ENCODE measurements around the gene GRB10. TPM values are rescaled to one million over a fixed set of nuclear protein-coding genes. Genes with fewer than 3 reads are reported as not detected.
A peak's percentile ranks its signal among the peaks of the same experiment; 100 is the strongest.

Gene GRB10
- total and polyA plus RNA-seq, 2 donors (not counting 3 experiments of a cell fraction or from before 2014, with no cell fraction given) = 43.7 to 240 TPM

DNA sequence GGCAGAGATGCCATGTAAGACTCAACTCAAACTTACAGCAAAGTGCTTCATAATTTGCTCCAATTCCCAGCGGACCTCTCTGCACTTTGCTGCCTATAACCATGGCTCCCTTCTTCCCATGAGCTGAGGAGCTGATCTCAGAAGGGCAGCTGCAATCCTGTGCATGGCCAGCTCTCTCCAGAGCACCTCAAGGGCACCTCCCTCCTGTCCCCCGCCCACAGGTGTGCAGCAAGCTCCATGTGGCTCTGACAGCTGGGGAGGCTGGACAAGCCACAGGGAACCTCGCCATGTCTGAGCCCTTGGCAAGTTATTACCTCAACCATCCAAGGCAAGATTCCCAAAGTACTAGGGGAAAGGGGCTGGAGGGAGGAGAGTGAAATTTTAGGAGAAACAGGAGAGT lies 156.4 kb downstream of the GRB10 start:
- Histone ChIP-seq H3K9ac (replicated peaks; ENCODE audit: extremely low read depth, insufficient read depth, low read length) (no peak overlapping the region), H3K36me3 (ENCODE audit: control insufficient read depth in 2 of 2, extremely low read depth in 1 of 2, insufficient read depth in 2 of 2, low read length in 2 of 2) (peaks cover 13 to 22% of the 10 kb centered on the region in 2 experiments), H3K4me1 (ENCODE audit: control insufficient read depth, extremely low read depth, insufficient read depth, low read length) (peaks cover 3% of the 10 kb centered on the region), H3K9me3 (replicated peaks; ENCODE audit: control insufficient read depth, insufficient read depth, low read length) (no peaks in the 10 kb centered on the region), H3K4me2 (ENCODE audit: insufficient read depth, low read length) (no peak overlapping the region), H3K79me2 (ENCODE audit: control insufficient read depth, insufficient read depth, low read length) (peaks cover 44% of the 10 kb centered on the region), H3K27ac (ENCODE audit: insufficient read depth, low read depth, low read length) (no peak overlapping the region), H3K27me3 (ENCODE audit: control insufficient read depth in 2 of 2, insufficient read depth in 2 of 2, low read length in 2 of 2) (no peaks in the 10 kb centered on the region), H2AFZ (ENCODE audit: low read depth, low read length) (no peak overlapping the region), H3K9me1 (replicated peaks; ENCODE audit: control insufficient read depth, extremely low read depth, insufficient read depth, low read length) (no peaks in the 10 kb centered on the region), H3K4me3 (replicated peaks in 1 of 3; ENCODE audit: insufficient read depth in 1 of 3, low read depth in 1 of 3, low read length in 3 of 3) (no peak overlapping the region), H4K20me1 (replicated peaks; ENCODE audit: control insufficient read depth, extremely low read depth, insufficient read depth, low read length) (no peaks in the 10 kb centered on the region)
- no peak for DNase-seq (ENCODE audit: low read depth, low spot score)
- no TSS peak for BruUV-seq (replicated peaks)
- dilution Hi-C loops (cut with MboI; ENCODE audit: extremely low pct_ligation_motif_present, low sequenced_read_pairs) (no loop called here), intact Hi-C loops (cut with micrococcal nuclease) (no loop called here)
- POLR2A ChIA-PET = no interaction called here
- FAIRE-seq = no peak
- no peak for TF ChIP-seq CTCF (IDR thresholded peaks at IDR 0.05; ENCODE audit: extremely low read depth in 1 of 2, insufficient read depth in 1 of 2, low read depth in 1 of 2, low read length in 2 of 2)
- no peak for TF ChIP-seq POLR2AphosphoS5 (IDR thresholded peaks at IDR 0.05; ENCODE audit: insufficient read depth, low read depth, low read length)
- CTCF ChIA-PET = interaction anchor here (1.3 kb wide), 1 partner anchor 8 kb away, joined by 4 read pairs; no protein-coding TSS in a partner anchor

DNA sequence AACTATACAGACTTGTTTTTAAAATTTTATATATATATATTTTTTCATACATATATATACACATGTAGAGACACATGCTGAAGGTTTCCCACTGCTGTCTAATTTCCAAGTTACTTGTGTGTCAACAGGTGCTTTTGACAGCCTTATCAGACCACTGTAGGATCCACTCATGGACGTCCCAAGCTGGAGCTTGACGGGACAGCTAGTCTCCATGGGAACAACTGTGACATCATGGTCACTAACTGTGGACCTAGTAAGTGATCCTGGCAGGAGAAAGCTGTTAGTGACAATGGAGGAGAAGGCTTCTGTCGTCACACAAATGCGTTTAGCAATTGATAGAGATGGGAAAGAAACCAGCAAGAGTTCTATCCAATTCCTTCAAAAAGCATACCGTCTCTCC lies 157.3 kb downstream of the GRB10 start:
- Histone ChIP-seq H3K9ac (replicated peaks; ENCODE audit: extremely low read depth, insufficient read depth, low read length) (no peak overlapping the region), H3K27me3 (ENCODE audit: control insufficient read depth in 2 of 2, insufficient read depth in 2 of 2, low read length in 2 of 2) (no peaks in the 10 kb centered on the region), H3K36me3 (ENCODE audit: control insufficient read depth in 2 of 2, extremely low read depth in 1 of 2, insufficient read depth in 2 of 2, low read length in 2 of 2) (peaks cover 14 to 24% of the 10 kb centered on the region in 2 experiments), H3K4me2 (ENCODE audit: insufficient read depth, low read length) (no peak overlapping the region), H3K9me1 (replicated peaks; ENCODE audit: control insufficient read depth, extremely low read depth, insufficient read depth, low read length) (no peaks in the 10 kb centered on the region), H3K27ac (ENCODE audit: insufficient read depth, low read depth, low read length) (no peak overlapping the region), H2AFZ (ENCODE audit: low read depth, low read length) (no peak overlapping the region), H3K4me3 (replicated peaks in 1 of 3; ENCODE audit: insufficient read depth in 1 of 3, low read depth in 1 of 3, low read length in 3 of 3) (no peak overlapping the region), H3K79me2 (ENCODE audit: control insufficient read depth, insufficient read depth, low read length) (peaks cover 37% of the 10 kb centered on the region), H3K4me1 (ENCODE audit: control insufficient read depth, extremely low read depth, insufficient read depth, low read length) (peaks cover 3% of the 10 kb centered on the region), H3K9me3 (replicated peaks; ENCODE audit: control insufficient read depth, insufficient read depth, low read length) (no peaks in the 10 kb centered on the region), H4K20me1 (replicated peaks; ENCODE audit: control insufficient read depth, extremely low read depth, insufficient read depth, low read length) (no peaks in the 10 kb centered on the region)
- FAIRE-seq = no peak
- intact Hi-C loops (cut with micrococcal nuclease) (loop anchor here (2.0 kb wide), 1 partner anchor 15 kb away; no protein-coding TSS in a partner anchor), dilution Hi-C loops (cut with MboI; ENCODE audit: extremely low pct_ligation_motif_present, low sequenced_read_pairs) (no loop called here)
- TSS peak; percentile 13 for BruUV-seq (replicated peaks)
- DNase-seq (ENCODE audit: low read depth, low spot score) = no peak
- POLR2A ChIA-PET = no interaction called here
- TF ChIP-seq POLR2A (IDR thresholded peaks at IDR 0.05; ENCODE audit: low read depth, low read length) = no peak
- TF ChIP-seq POLR2AphosphoS5 (IDR thresholded peaks at IDR 0.05; ENCODE audit: insufficient read depth, low read depth, low read length) = no peak
- TF ChIP-seq, protein P1, sequence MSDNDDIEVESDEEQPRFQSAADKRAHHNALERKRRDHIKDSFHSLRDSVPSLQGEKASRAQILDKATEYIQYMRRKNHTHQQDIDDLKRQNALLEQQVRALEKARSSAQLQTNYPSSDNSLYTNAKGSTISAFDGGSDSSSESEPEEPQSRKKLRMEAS (IDR thresholded peaks at IDR 0.05; ENCODE audit: insufficient read depth, insufficient read length) = no peak
- TF ChIP-seq MYC (IDR thresholded peaks at IDR 0.05; ENCODE audit: low read depth, low read length) = no peak
- no peak for TF ChIP-seq CTCF (IDR thresholded peaks at IDR 0.05; ENCODE audit: extremely low read depth in 1 of 2, insufficient read depth in 1 of 2, low read depth in 1 of 2, low read length in 2 of 2)
- no peak for TF ChIP-seq JUN (IDR thresholded peaks at IDR 0.05; ENCODE audit: borderline replicate concordance, insufficient read depth, insufficient read length, low read depth)
- no peak for TF ChIP-seq FOS (IDR thresholded peaks at IDR 0.05; ENCODE audit: borderline replicate concordance, insufficient read depth, low read length)
- TF ChIP-seq GATA2 (IDR thresholded peaks at IDR 0.05; ENCODE audit: insufficient read depth, insufficient read length, low read depth, low read length) = no peak
- no peak for TF ChIP-seq EZH2 (IDR thresholded peaks at IDR 0.05; ENCODE audit: borderline replicate concordance, low read depth, low read length, severe bottlenecking)
- CTCF ChIA-PET = interaction anchor here (1.3 kb wide), 1 partner anchor 9 kb away, joined by 4 read pairs; no protein-coding TSS in a partner anchor

Data from endothelial cell of umbilical vein (primary cell).